NCI-H1436 treated with DMSO at 0.1 percent for 48 hours (cell line): ENCODE measurements around the gene PERCC1.

Experiments used
- DNase-seq: peaks from one replicate; lab custom pipeline; 2025; lab: John Stamatoyannopoulos, UW

The PERCC1 gene

GRCh38 chr16:1430759-1431496, at the start of gene PERCC1:
PERCC1 (plus strand) TSS chr16:1431078; CDS start chr16:1432594, 1,516 bp downstream.
- no peak for DNase-seq

GRCh38 chr16:1381612-1382406, 49.1 kb upstream of the PERCC1 start:
- DNase-seq, result no peak

GRCh38 chr16:1383556-1383955, 47.3 kb upstream of the PERCC1 start:
- no peak for DNase-seq

- DNase-seq, result no peak
Observed at GRCh38 chr16:1385232-1385631, 45.6 kb upstream of the PERCC1 start.

GRCh38 chr16:1387331-1387730, 43.5 kb upstream of the PERCC1 start:
- no peak for DNase-seq

GRCh38 chr16:1389762-1390161, 41.1 kb upstream of the PERCC1 start:
- DNase-seq, result no peak

GRCh38 chr16:1390239-1390779, 40.6 kb upstream of the PERCC1 start:
- no peak for DNase-seq

- DNase-seq, result no peak
Observed at GRCh38 chr16:1392826-1393225, 38.1 kb upstream of the PERCC1 start.

- DNase-seq, result no peak
Observed at GRCh38 chr16:1393613-1394176, 37.2 kb upstream of the PERCC1 start.

- no peak for DNase-seq
Observed at GRCh38 chr16:1394367-1394951, 36.4 kb upstream of the PERCC1 start.

- no peak for DNase-seq
Observed at GRCh38 chr16:1395444-1396031, 35.3 kb upstream of the PERCC1 start.

GRCh38 chr16:1397779-1398178, 33.1 kb upstream of the PERCC1 start:
- no peak for DNase-seq

GRCh38 chr16:1398351-1398750, 32.5 kb upstream of the PERCC1 start:
- DNase-seq, result no peak

GRCh38 chr16:1398826-1399581, 31.9 kb upstream of the PERCC1 start:
- no peak for DNase-seq

GRCh38 chr16:1401061-1401757, 29.7 kb upstream of the PERCC1 start:
- DNase-seq, result no peak

- DNase-seq, result no peak
Observed at GRCh38 chr16:1401758-1402154, 29.1 kb upstream of the PERCC1 start.

GRCh38 chr16:1403036-1403435, 27.8 kb upstream of the PERCC1 start:
- DNase-seq, result no peak

GRCh38 chr16:1403733-1404132, 27.1 kb upstream of the PERCC1 start:
- no peak for DNase-seq

GRCh38 chr16:1407753-1408152, 23.1 kb upstream of the PERCC1 start:
- no peak for DNase-seq

GRCh38 chr16:1408171-1408837, 22.6 kb upstream of the PERCC1 start:
- DNase-seq, result no peak
